CD4-positive, alpha-beta T cell treated with Interleukin-15 for 4 hours (primary cell): Measurements from ENCODE around the gene SGCB.

Experiments
- DNase-seq: peaks from one replicate; pipeline ENCODE4 v3.0.0-alpha.2; 2020; ENCODE audit warnings: low spot score

SGCB gene

DNA sequence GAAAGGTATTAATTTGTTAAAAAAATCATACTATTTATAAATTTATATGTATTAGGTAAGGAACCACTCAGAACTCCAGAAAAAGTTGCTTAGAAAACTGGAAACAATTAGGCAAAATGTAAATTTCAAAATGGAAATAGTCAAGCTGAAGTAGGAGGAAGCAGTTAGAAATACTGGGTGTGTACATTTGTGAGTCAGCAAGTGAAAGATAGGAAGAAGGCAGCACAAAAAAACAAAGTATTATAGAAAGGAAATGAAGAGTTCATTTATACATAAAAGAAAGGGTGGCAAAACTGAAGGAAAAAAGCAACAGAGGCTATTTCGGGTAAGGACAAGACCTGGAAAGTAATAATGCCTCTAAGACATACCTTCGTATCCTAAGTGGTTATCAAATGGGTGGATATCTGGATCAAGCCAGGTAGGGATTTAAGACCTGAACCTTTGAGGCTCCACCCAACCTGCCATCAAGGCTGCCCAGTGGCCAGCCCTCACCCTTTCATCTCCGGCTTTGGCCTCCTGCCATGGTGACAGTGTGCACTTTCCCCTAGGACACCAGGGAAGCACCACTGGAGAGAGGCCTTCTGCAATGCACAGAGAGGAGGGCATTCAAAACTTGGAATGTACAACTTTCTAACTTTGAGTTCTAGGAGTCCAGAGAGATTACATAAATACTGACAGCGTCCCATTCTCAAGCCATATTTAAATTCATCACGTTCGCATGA, 18.0 kb downstream of the SGCB start, which contains the start of gene LRRC66:
LRRC66 (minus strand) TSS at position 428 of the 722 bp plus-strand sequence. CDS start 2,750 bp downstream, outside the sequence.
- no peak for DNase-seq

DNA sequence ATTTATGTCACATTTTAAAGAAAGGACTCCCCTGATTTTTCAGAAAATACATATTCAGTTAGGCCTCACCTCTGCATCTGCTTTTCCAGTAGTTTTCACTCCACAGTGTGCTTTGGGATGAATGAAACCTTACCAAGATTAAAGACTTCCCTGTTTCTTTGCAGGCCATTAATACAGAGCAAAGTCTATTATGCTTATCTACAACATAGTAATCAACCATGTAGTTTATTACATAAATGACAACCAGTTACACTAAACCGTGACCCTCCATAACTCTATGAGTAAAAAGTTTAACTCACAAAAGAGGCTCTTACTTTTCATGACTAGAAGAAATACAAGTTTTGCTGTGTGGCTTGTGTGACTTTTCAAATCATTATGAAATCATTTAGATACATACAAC, 20.3 kb downstream of the SGCB start:
- DNase-seq, result no peak

DNA sequence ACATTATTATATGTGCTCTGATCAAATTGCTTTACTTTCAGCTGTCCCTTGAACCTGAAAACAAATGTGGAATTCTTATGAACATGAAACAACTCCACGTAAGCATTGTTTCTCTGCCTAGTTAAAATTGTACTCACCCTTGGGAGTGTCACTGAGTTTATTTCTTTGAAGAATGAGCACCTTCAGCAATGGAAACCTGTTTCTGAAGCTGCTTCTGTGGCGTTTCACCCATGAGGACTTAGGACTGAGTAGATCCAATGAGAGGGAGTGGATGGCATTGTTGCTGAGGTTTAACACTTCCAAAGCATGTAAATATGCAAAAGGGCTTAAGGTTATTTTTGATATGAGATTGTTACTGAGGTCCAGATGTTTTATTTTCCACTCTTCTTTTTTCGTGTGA, 21.1 kb downstream of the SGCB start:
- DNase-seq, result no peak

DNA sequence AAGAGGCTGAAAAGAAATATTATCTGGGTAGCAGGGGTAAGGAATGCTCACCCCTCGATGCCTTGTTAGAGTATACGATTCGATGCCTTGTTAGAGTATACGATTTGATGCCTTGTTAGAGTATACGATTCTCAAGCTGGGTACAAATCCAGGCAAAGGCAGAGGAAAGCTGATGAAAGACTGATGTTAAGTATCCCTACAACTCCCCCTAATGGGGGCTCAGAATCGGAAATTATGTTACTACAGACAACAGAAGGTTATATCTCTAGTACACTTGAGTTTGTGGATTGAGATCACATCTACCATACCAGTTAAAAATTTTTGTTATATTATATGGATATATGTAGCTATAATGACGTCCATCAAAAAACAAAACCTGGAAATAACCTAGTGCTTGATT, 22.7 kb downstream of the SGCB start:
- no peak for DNase-seq

DNA sequence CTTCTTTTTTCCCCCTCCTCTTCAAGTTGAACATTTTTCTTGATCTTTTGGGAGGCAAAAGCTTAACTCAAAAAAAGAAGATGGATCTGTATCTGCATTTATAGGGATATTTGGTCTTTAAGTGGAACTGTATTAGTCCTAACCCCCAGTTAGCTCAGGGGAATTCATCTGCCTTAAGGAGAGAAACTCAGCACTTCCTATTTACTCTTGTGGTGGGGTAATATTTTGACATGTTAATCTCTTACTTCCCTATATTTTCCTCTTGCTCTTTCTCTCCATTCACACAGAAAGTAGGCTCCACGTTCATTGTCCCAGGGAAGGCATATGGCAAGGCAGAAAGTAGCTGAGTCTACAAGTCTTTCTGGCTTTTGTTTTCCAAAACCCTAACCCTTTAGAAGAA, 23.2 kb downstream of the SGCB start:
- DNase-seq, result no peak

DNA sequence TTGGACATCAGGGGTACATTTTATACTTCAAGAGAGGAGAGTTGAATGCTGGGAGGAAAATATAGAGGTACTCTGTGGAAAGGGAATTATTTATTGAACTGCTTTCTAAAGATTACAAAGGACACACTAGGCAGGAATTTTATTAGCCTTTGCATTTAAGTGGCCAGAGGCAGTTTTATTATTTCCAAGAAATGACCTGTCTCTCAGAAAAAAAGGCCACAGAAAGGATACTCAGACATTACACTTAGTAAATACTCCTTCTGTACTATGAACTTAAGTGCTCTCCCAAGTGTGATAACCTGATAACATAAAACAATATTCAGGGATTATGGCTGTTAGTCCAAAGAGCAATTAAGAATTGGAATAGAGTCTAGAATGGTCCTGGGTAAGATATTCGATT, 25.4 kb downstream of the SGCB start:
- DNase-seq, result no peak

DNA sequence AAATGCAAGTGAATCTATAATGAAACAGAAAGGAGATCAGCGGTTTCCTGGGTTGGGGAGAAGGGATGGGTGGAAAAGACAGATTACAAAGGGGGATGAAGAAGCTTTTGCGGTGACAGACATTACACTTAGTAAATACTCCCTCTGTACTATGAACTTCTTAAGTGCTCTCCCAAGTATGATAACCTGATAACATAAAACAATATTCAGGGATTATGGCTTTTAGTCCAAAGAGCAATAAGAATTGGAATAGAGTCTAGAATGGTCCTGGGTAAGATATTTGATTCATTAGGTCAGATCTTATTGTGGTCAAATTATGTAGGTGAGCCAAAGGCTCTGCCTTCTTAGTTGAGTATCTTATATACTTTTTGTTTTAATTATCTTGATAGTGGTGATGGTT, 27.1 kb downstream of the SGCB start:
- DNase-seq, result no peak

DNA sequence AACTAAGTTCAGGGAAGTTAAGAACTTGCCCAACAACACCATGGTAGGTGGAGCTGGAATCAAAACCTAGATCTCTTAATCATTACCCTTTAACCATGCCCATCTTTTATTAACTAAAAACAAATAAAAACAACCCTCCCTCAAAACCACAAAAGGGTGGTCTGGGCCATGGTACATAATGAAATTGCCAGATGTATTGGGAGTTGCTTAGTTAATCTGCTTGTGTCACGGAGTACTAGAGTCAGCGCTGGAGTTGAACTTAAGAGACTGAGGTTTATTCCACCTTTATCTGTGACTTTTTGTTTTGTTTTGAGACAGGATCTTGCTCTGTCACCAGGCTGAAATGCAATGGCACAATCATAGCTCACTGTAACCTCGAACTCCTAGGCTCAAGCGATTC, 31.2 kb downstream of the SGCB start:
- no peak for DNase-seq

DNA sequence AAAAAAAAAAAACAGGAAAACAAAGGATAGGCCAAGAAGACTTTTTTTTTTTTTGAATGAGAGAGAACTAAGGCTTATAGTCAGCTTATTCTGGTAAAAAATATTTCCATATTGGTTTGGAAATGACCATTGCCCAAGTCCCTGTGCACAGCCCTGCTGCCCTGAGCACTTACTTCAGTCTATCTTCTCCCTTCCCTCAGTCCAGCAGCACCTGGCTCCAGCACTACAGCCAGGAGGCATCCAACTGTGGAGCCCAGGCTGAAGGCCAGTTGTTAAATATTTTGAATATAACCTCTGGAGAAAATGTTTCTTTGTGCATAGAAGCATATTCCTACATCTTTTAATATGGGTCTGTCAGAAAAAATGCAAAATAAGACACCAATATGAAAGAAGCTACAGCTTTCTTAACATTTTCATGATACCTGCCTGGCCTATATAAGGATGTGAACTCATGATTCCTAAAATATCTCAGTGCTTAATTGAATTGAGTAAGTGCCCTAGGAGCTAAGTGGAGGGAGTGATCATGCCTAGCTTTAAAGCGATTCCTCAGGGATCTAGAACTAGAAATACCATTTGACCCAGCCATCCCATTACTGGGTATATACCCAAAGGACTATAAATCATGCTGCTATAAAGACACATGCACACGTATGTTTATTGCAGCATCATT, 32.4 kb downstream of the SGCB start:
- DNase-seq, result no peak

DNA sequence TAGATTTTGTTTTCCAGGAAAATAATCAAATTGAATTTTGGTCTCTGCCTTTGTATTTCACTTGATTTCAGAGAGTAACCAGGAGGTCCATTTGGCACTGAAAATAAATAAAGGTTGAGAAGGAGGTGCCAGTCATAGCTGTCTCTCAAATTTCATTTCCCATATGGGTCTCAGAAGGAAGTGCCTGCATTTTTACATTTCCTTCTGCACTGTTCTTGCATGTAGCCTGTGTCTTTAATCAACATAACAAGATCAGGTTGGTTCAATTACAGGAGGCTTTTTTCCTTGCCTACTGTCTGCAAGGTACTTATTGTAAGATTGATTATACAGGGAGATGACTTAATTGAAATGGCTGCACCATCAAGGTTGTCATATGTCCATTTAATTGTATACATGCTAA, 33.7 kb downstream of the SGCB start:
- DNase-seq, result no peak

DNA sequence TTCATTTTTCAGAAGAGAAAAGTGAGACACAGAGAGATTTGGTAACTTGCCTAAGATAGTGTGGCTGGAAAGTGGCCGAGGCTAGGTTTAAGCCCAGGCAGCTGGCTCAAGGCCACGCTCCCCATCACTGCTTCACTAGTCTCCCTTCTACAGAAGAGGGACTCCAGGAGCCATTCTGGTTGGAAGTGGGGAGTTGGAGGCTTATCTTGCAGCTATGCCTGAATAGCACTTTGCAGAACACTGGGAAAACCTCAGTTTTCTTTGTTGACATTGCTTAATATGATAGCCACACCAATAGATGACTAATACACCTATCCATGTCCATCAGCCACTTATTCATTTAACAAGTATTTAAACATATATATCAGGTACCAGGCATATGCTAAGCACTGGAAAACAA, 36.5 kb downstream of the SGCB start:
- no peak for DNase-seq

DNA sequence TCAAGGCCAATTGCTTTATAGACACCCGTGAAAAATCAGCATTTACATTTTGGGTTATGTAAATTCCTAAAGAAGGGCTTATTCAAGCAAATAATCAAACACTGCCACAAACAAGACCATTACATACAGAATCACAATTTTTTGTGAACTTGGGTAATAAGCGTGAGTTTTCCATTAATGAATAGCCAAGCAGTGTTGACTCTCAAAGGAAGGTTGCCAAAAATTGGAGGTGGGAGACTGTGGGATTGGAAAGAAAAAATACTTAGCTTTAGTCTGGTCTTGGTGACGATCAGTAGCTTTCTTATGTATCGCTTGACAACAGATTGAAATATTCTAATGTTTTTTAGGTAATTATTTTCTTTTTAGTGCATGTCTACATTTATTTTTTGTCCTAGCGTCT, 38.8 kb downstream of the SGCB start:
- no peak for DNase-seq

DNA sequence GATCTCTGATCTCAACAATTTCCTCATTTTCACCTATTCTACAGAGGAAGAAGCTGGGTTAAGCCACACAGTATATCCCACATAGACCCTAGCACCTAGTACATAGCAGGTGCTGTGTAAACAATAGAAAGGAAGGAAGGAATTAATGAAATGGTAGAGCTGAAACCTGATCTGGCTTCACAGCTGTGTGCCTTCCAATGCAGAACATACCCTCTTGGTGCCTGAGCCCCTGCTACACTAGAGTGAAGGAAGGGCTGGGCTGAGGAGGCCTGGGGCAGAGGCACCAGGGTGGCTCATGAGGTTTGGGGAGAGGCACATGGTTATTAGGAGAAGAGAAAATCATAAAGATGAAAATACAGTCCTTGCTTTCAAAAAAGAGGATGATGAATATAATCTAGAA, 39.3 kb downstream of the SGCB start:
- DNase-seq, result no peak

DNA sequence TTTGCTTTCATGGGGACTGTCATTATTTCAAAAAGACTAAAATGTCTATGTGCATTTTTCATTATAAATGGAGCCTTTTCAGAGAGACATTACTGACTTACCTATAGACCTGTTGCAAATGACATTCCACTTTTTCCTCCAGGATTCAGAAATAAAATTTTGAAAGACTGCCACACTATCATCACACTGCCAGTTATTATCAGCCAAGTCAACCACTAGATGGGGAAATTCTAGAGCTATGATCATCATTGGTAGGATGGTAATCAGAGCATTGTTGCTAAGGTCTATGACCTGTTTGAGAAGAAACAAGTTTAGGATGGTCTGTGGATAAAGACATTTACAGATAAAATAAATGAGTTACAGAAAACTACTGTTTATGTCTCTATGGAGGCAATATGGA, 40.5 kb downstream of the SGCB start:
- DNase-seq, result no peak

DNA sequence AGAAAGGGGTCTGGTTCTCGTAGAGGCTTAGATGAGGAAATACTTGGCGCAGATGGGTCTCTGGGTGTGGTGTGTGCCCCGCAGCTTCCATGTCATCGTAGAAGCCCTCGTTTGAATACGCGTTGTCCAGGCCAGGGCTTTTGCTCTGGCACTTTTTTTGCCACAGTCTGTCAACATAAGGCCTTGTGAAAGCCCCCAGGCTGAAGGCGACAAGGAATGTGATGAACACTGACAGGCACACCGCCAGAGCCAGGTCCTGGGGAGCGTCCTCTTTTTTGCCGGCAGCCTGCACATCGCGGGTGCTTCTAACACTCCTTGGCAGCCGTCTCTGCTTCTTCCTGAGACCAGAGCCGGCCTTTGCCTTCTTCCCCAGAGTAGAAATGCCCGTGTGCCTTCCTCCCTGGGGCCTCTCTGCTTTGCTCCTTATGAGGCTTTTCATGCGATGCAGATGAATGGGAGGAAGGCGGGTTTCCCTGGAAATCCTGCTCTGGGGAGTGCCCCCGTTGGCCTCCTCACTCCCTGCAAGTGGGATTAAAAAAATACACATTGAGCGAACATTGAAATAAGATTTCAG, 42.4 kb downstream of the SGCB start:
- DNase-seq, result no peak
